Head of caudate nucleus (tissue), 42 donors: ENCODE data around the gene TTC8.
"Not testable (repeated sequence)": the region's sequence is repeated elsewhere in the genome, so short reads cannot be mapped to it uniquely, and the experiment has no call there.

Experiments used
- DNase-seq, 42 donors: peaks; one replicate each; pipeline versions ENCODE4 v3.0.0 to v3.0.0-alpha.2; 2020 to 2021; ENCODE audit warnings: mixed read lengths in 7 of 42
- intact Hi-C: fragments of 100-400 bp; cut with DNase I; formaldehyde crosslinking; loops from one replicate; pipeline ENCODE4 v1.15.0; 2022

Gene TTC8

GRCh38 chr14:88856786-88857366 lies 32.4 kb downstream of the TTC8 start:
- no peak for DNase-seq
- intact Hi-C loops: no loop called here

DNA sequence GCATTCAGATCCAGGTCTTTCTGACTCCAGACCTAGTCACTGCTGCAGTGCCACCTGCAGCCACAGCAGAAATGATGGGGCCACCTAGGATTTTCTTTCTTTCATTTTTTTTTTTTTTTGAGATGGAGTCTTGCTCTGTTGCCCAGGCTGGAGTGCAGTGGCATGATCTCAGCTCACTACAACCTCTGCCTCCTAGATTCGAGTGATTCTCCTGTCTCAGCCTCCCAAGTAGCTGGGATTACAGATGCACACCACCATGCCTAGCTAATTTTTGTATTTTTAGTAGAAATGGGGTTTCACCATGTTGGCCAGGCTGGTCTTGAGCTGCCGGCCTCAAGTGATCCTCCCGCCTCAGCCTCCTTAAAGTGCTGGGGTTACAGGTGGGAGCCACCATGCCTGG lies 33.4 kb downstream of the TTC8 start:
- DNase-seq, intact Hi-C loops: not testable (repeated sequence)

DNA sequence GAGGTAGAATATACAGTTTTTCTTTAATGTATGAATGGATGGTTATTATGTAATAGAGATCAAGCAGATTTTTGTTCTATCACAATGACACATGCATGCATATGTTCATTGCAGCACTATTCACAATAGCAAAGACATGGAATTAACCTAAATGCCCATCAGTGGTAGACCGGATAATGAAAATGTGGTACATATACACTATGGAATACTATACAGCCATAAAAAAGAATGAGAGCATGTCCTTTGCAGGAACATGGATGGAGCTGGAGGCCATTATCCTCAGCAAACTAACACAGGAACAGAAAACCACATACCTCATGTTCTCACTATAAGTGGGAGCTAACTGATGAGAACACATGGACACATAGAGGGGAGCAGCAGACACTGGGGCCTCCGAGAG lies 34.7 kb downstream of the TTC8 start:
- DNase-seq, intact Hi-C loops: not testable (repeated sequence)

GRCh38 chr14:88863167-88863566 lies 38.7 kb downstream of the TTC8 start:
- DNase-seq: no peak
- intact Hi-C loops: no loop called here

GRCh38 chr14:88864198-88864597 lies 39.7 kb downstream of the TTC8 start:
- intact Hi-C loops: no loop called here
- DNase-seq: no peak

GRCh38 chr14:88866305-88866704 lies 41.9 kb downstream of the TTC8 start:
- no peak for DNase-seq
- intact Hi-C loops: no loop called here

DNA sequence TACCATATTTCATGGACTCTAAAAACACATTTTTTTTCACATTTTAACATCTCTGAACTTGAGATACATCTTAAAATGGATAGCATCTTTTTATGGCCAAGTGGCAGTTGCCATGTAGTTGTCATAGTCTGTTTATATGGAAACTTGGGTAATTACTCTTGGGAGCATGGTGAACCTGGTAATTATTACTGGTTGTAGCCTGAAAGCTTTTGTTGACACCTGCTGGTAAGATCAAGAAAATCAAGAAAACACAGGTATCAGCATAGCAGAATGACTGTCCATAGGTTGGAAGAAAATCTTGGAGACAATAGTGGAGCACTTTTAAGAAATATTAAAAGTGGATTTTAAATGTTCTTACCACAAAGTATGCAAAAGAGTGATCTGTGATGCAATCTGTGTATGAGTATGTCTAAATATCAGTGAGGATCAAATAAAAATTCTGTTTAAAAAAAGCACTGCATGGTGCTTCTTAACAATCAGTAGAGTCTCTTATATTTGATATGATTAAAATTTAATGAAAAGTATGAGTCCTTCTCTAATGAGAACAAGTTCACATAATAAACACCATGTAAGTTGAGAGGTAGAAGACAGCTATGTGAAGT lies 44.2 kb downstream of the TTC8 start:
- DNase-seq: no peak
- intact Hi-C loops: no loop called here

- DNase-seq: peak in 10 of 42 donors; percentile 8 to 57 (median 20)
- intact Hi-C loops: no loop called here
Observed at GRCh38 chr14:88870777-88871176, 46.3 kb downstream of the TTC8 start.

DNA sequence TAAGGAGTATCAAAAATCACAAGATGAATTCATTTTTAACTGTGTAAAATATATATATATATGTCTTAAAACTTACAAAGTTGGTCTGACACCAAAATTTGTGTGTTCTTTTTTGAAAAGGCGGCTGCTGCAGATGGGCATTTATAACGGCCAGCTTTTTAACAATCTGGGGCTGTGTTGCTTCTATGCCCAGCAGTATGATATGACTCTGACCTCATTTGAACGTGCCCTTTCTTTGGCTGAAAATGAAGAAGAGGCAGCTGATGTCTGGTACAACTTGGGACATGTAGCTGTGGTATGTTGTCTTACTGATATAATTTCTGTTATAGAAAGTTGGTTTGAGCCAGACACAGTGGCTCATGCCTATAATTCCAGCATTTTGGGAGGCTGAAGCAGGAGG lies 47.0 kb downstream of the TTC8 start:
- intact Hi-C loops: no loop called here
- peak in 8 of 42 donors; percentile 8 to 62 (median 20) for DNase-seq

- DNase-seq: peak in 27 of 42 donors; percentile 12 to 71 (median 33)
- intact Hi-C loops: no loop called here
Observed at GRCh38 chr14:88872976-88873375, 48.5 kb downstream of the TTC8 start.

GRCh38 chr14:88877192-88877591 lies 52.7 kb downstream of the TTC8 start:
- DNase-seq: no peak
- intact Hi-C loops: no loop called here

- peak in 6 of 42 donors; percentile 19 to 70 (median 31) for DNase-seq
- intact Hi-C loops: no loop called here
Observed at GRCh38 chr14:88879022-88879421, 54.6 kb downstream of the TTC8 start.

DNA sequence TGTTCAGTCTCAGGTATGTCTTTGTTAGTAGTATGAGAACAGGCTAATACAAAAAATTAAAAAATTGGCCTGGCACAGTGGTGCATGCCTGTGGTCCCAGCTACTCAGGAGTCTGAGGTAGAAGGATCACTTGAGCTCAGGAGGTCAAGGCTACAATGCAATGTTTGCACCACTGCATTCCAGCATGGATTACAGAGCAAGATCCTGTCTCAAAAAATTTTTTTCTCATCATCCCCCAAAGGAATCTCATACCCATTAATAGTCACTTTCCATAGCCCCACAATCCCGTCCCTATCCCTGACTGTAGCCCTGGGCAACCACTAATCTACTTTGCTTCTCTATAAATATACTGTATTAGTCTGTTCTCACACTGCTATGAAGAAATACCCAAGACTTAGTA lies 57.8 kb downstream of the TTC8 start:
- DNase-seq: no peak
- intact Hi-C loops: no loop called here

DNA sequence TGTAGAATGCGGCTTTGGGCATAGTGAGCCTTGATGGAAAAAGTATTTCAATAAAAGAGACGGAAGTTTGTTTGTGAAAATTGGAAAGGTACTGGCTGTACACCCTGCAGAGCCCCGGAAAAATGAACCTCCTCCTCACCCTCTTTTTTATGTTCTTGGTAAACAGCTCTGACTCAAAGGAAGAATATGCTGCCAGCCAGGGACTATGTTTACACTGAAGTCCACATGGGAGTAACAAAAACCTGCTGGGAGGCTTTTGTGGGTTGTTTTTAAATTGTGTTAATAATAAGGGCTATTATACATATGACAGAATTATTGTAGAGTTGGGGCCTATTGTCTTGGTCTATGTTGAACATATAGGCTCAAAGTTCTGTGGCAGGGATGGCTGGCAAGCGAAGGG lies 70.7 kb downstream of the TTC8 start:
- intact Hi-C loops: no loop called here
- DNase-seq: no peak

GRCh38 chr14:88901189-88901588 lies 76.7 kb downstream of the TTC8 start:
- peak in 28 of 42 donors; percentile 12 to 71 (median 40) for DNase-seq
- intact Hi-C loops: no loop called here

GRCh38 chr14:88901991-88902390 lies 77.5 kb downstream of the TTC8 start:
- no peak for DNase-seq
- intact Hi-C loops: no loop called here

DNA sequence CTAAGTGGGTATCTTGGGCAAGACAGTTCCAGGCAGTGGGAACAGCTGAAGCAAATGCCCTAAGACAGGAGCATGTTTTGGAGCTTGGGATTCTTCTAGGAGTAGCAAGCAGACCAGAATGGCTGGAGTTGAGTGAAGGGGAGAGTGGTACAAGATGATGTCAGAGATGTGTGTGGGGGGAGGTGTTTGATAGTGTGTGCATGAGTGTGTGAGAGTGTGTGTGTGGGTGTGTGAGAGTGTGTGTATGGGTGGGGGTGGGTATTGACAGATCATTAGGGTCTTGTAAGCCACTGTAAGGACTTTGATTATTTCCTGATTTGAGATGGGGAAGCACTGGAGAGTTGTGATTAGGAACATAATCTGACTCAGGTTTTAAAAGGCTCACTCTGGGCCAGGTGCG lies 78.4 kb downstream of the TTC8 start:
- intact Hi-C loops: no loop called here
- no peak for DNase-seq

DNA sequence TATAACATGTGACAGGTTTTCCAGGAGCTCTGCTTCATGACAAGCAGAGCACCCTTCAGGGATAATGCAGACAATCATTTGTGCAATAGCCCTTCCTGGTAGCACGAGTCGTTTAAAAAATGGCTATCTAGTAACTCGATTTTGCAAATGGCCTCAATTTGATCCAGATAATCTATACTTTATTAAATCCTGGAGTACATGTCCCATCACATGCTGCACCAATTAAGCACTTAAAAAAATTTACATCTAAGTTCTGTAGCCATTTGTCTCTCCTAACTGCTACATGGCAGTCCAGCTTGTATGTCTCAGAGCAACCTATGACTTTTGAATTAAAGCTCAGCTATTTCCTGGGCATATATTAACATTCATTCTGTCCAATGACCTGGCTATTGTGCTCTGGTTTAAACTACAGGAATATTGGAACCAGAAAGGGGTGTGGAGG lies 79.8 kb downstream of the TTC8 start:
- intact Hi-C loops: no loop called here
- DNase-seq: no peak

DNA sequence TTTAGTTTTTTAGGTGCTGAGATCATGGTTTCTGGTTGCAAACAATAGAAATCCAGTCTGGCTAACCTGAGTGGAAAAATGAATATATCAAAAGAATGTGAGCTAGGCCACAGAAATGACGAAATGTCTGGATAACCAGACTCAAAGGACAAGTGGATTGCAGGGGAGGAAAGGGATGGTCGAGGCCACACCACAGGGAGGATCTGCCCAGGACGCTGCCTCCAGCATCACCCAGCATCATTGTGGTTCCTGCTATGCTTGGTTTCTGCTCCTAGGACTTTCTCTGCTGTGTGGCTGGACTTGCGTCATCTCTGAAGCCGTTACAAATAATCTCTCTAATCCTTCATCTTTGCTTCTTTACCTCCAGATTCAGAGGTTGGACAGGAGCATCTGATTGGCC lies 80.4 kb downstream of the TTC8 start:
- no peak for DNase-seq
- intact Hi-C loops: no loop called here

GRCh38 chr14:88908216-88908615 lies 83.8 kb downstream of the TTC8 start:
- no peak for DNase-seq
- intact Hi-C loops: no loop called here

DNA sequence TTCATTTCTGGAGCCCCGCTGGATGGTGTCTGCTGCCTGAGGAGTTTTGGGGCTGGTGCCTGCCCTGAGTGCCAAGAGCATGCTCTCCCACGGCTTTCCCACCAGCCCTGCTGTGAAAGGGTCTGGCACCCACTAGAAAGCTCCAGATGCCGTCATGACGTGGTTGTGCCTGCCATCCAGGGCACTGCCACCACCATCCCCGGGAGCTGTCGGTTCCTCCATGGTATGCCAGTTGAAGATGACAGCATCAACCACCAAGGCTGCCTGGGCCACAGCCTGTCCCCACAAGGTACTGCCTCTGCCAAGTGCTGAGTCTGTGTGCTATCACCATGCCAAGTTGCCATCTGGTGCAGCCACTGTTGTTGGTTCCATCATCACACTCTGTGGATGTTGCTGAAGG lies 85.9 kb downstream of the TTC8 start:
- DNase-seq: no peak
- intact Hi-C loops: no loop called here
